Effector CD4-positive, alpha-beta T cell (primary cell): ENCODE results near the gene ADAM22.

ENCODE experiments used
- DNase-seq: peaks from one replicate; pipeline ENCODE4 v3.0.0-alpha.2; 2020

The ADAM22 gene

DNA sequence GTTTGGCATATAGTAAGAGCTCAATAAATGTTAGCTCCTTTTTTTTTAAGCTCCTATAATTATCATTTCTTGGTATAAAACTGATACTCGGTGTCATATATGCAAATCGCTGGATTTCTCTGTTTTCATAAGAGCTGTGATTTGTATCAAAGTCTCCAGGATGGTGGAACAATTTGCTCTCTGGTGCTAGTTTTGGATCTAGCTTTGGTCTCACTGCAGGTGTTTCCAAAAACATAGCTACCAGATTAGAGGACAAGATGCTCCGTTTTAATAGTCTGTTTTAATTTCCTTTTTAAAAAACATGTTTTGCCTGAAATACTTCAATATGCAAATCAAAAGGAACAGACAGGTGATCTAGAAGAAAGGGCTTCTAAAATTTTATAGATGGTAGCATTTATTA is 25.3 kb downstream of the ADAM22 start:
- no peak for DNase-seq

DNA sequence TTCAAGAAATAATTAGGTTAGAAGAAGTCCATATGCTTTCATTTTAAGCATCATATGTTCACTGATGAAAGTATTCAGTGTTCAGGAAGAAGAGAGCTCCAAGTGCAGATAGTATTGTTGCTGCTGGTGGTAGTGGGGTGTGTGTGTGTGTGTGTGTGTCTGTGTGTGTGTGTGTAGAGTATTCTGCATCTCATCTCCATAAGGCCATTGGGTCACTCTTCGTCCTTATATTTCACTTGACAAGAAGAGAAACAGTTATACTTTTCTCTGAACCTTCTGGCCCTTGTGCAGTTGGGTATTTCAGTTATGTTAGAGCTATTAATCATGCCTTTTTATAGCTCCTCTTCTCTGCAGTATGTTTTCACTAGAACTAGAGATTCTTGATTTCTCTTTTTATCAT is 26.2 kb downstream of the ADAM22 start:
- DNase-seq = no peak

DNA sequence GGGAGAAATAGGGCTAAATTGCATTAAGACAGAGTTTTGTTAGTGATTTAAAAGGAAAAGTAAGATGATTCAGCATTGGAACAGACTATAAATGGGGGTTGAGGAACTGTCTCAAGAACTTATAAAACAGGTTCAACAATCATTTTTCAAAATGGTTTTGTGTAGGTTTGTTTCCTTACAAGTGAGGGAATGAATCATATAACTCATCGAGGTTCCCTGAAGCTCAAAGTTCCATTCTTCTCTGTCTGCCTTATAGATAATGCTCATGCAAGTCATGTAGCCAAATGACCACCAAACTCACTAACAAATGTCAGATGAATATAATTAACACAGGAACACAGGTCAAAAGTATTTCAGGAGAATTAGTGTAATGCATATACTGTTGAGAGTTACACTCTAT is 27.7 kb downstream of the ADAM22 start:
- no peak for DNase-seq

DNA sequence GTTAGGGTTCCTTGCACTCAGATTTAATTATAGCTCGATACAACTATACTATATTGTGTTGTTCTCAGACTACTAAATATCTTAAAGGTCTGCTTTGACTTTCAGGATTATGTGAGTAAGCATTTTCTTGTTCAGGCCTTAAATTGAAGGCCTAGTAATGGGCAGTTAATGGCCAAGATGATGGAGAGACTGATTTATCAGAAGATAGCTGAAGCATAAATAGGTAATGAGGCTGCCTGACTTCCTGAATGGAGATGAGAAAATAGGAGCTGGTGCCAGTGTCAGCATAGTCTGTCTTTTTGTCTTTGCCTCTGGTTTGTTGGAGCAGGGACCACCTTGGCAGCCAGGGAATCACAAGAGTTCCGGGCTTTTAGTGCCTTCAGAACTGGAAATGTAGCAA is 32.2 kb downstream of the ADAM22 start:
- no peak for DNase-seq

DNA sequence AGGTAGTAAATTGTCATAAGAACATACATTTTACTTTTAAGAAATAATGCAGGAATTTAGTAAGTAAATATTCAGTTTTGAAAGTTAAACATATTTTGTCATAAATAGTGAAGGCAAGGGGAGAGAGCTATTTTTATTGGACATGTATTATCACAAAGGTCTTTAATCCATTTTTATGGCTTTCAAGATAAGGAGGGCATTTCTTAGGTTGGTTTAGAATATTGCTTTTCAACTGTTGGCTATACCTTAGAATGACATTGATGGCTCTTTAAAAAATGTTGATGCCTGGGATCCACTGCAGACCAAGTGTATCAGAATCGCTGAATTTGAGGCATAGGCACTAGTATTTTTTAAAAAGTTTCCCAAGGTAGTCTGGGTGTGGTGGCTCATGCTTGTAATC is 34.0 kb downstream of the ADAM22 start:
- DNase-seq = no peak

DNA sequence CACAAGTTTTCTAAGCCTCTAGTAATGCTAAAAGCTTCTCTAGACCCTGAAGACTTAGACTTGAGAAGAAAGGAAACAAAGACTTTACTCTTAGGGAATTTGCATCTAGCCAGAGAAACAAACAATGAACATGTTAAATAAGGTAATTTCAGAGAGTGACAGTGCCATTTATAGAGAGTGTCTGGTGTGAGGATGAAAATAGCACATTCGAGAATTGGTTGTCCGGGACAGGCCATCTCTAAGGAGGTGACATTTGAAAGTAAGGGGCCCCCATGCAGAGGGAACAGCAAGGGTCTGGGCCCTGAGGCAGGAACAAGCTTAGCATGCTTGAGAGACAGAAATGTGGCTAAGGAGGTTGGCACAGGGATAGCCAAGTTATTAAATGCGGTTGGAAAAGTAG is 48.1 kb downstream of the ADAM22 start:
- DNase-seq = no peak

DNA sequence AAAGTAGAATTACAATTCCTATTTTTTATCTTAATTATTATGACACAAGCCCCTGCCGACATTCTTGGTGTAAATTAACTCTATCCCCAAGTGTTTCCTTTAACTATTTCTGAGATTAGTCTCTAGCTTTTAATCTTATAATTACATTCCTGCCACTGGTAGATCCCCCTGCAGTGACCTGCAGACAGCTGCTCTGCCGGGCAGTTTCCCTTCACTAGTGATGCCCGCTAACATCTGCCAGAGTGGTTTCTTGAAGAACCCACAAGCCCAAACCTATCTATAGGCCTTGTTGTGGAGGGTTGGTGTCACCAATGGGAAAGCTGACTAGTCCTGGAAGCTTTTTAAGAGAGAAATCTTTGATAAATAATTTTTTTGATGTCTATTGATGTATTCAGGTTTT is 50.0 kb downstream of the ADAM22 start:
- no peak for DNase-seq

DNA sequence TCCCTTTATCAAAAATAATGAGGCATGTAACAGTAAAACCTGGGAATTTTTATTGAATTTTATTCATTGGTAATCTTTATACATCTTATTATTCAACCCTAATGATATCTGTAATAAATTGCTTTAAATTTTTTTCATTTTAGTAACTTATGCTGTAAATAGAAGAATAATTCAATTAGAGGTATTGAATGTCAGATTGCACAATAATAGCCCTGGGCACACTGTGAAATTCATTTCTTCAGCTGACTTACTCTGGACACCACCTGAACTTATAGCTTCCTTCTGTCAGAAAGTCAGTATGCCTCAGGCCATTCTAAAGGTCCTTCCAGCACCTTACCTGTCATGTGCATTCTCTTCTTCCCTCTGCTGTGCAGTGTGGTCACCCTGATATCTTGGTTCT is 59.2 kb downstream of the ADAM22 start:
- DNase-seq = no peak

DNA sequence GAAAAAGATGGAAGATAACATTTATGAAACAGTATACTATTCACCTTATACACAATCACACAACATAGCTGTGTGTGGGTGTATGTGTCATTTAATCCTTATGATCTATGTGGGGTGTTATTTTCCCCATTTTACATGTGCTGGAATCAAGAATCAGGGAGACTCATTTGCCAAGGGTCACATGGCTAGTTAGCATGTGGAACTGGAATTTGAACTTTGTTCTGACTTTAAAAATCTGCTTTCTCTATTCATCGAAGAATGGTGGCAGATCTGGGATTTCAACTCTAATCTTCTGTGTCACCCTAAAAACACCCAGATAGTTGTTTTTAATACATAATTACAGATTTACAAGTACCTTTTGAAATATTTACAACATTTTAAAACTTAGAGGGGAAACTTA is 65.2 kb downstream of the ADAM22 start:
- no peak for DNase-seq

DNA sequence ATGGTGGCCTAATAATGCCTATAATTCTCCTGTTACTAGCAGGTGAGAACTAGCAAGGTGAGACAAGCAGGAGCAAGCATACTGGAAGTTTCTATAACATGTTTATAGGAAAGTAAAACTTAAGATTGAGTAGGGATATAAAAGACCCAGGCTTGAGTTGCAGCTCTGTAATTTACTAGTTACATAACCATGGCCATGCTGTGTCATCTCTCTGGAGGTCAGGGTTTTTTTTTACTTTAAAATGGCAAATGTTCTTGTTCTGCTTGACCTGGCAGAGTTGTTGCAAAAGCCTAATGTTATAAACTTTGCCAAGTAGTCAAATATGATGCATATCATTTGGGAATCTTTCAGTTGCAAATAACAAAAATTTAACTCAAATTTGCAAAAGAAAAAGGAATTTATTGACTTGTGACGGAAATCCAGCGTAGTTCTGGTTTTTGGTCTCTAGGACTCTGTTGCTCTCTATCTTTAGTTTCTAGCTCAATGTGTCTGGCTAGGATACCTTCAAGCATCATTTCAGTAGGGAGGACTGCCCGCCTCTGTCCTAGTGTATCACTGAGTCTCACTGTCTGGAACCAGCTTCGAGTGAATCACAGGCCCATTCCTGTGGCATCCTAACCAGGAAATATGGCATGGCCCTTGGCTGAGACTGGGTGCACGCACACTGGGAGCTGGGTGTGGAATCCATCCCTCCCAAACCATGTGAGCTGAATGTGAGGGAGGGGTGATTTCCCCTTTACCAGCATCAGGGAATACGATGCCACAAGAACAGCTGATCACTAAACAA is 67.9 kb downstream of the ADAM22 start:
- DNase-seq = no peak

DNA sequence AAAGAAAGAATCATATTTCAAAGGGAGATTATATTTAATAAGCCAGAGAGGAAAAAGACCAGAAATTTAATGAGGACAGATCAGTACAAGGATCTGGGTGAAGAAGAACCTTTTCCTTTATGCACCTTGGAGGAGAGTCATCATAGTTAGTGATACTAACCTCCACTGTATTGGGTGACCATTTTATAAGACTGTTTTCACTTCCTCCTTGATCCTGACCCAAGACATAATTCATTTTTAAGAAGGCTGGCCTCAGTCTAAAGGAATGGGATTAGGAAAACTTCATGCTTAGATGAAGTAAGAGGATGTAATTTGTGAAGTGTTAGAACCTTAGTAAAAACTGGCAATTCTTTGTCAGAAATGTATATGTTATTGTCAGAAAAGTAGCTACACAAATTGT is 68.6 kb downstream of the ADAM22 start:
- no peak for DNase-seq

DNA sequence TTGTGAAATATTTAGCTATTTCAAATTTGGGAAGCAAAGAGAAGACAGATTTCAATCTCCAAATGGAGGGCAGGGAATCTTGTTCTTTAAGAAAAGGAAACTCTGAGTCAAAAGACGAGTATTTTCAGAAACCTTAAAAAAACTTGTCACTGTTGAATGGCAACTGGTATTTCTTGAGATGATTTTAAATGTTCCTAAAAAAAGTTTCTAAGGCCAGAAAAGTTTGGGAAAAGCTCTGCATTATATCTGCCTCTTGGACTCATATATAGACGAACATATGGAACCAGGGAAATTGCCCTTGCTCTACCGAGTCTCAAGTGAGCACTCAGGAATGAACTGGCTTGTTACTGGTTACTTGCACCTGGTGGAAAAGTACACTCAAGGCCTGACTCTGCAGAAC is 69.5 kb downstream of the ADAM22 start:
- no peak for DNase-seq

DNA sequence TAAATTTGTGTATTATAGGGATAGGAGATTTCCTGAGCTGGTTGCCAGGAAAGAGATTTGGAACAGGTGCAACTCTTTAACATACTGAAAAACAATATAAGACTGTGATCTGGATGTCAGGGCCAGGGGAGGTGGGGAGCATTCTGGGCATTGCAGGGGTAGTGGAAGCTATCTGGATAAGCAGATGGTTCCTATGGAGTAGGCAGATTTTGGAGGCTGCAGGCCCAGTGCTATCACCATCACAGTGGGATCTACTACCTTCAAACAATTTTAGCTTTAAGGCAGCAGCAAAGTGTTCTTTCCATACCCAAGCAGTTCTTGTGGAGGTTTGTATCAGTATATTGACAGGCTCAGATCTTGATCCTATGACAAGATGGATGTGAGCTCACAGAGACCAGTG is 71.1 kb downstream of the ADAM22 start:
- DNase-seq = no peak

DNA sequence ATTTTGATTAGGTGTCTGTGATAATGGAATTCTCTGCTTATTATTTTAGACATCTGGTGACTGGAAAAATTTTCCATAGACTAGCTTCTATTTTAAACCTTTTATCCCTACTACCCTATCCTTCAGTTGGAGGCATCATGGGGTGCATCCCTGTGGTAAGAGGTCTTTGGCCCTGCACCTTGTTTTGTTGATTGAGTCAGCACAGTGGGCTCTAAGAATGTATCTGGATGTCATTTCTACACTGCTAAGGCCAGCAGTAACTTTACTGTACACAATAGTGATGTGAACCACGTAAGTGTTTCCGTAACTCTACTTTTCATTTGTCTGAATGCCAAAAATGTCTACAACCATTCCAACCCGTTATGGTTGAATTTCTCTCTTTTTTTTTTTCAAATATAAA is 75.6 kb downstream of the ADAM22 start:
- no peak for DNase-seq

DNA sequence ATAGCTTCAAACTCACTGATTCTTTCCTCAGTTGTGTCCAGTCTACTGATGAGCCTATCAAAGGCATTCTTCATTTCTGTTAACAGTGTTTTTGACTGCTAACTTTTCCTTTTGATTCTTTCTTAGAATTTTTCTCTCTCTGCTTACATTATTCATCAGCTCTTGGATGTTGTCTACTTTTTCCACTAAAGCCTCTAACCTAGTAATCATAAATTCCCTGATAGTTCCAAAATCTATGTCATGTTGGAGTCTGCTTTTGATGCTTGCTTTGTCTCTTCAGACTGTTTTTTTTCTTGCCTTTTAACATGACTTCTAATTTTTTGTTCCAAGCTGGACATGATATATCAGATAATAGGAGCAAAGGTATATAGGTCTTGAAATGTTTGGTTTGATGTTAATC is 78.0 kb downstream of the ADAM22 start:
- DNase-seq = no peak

DNA sequence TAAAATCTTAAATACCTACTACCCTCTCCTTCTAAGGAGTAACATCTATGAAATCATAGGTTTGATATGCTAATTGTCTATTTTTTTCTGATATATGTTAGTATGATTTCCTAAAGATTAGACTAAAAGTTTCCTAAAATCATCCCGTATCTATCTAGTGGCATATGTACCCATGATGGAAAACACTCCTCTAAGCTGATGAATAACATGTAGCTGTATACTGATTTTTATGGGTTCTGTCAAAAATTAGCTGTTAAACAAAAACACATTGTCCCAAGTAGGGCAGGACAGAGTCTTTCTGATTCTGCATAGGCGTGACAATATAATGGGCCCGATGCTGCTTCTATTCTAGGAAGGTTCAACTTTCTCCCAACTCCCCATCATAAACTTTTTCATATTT is 79.9 kb downstream of the ADAM22 start:
- no peak for DNase-seq

DNA sequence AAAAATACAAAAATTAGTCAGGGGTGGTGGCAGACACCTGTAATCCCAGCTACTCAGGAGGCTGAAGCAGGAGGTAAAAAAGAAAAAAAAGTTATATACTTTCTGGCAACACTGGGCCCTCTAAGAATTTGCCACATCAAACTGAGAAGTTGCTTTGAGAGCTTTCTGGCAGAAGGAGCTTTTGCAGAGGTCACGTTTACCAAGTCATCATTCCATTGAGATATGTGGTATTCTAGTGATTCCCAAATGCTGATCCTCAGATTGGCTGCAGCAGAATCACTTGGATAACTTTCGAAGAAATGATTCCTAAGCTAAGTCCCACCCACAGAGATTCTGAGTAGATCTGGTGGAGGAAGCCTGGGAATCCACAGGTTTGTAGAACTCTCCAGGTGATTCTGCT is 80.5 kb downstream of the ADAM22 start:
- no peak for DNase-seq

DNA sequence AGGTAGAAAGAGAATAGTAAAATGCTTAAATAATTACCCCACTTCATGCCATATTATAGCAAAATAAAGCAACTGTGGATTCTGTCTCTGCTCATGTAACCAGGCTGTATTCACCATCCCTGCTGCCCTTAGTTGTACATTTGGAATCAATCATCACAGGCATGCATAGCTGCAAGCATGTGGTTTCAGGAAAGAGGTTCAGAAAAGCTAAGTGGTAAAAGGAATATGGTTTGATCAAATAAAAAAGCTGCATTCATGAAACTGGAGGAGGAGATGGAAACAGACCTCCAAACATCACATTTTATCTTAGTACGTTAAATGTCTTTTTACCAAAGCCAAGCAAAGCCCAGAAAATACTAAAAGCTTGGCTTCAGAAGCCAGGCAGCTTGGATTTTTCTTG is 81.3 kb downstream of the ADAM22 start:
- no peak for DNase-seq

DNA sequence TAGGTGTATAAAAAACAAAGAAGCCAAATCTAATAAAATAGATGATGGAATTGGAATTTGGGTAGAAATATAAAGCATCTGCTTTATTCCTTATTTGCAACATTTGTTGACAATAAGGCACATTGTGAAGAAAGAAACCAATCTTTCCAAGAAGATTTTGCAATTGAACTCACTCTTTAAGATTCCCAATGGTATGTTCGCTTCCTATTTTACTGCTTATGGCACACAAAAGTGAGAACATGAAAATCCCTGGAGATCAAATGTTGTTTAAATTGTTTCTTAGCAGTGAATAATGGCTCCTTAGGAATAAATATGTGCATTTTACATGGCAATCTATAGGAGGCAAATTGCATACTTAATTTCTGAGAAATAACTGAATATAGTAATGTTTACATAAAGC is 84.5 kb downstream of the ADAM22 start:
- no peak for DNase-seq

DNA sequence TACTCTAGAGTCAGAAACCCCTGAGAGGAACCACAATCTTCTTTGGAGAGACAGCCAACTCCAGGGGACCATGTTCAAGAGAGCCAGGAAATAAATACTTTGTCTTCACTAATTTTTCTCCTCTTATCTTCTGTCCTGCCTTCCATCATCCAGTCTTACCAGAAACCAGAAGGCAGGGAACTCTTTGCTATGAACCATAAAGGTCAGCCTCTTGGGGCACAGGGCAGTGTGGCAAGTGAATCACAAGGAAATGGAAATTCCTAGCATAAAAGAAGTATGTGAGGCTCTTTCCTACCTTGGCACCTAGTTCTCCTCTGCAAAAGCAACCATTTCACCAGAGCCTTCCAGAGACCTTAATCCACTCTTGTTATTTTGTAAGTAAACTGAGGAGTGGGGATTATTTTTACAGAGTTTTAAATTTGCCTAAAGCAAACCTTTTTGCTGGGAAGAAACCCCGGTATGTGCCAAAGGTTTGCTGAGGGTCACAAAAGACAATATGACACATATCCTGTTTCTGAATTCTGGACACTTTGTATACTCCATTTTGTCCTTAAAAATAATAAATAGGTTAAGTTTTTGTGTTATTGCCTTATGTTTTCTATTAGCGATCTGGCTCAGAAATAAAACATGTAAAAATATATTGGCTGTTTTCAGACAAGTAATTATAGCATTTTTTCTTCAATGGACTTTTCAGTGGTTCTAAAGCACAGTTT is 87.1 kb downstream of the ADAM22 start:
- DNase-seq = no peak

DNA sequence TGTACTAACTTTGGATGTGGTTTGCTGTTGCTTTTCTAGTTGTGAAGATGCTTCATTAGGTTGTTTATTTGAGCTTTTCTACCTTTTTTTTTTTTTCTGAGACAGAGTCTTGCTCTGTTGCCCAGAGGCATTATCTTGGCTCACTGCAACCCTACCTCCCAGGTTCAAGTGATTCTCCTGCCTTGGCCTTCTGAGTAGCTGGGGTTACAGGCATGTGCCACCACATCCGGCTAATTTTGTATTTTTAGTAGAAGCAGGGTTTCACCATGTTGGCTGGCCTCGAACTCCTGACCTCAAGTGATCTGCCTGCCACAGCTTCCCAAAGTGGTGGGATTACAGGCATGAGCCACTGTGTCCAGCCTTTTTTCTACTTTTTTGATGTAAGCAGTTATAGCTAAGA is 93.7 kb downstream of the ADAM22 start:
- DNase-seq = no peak

DNA sequence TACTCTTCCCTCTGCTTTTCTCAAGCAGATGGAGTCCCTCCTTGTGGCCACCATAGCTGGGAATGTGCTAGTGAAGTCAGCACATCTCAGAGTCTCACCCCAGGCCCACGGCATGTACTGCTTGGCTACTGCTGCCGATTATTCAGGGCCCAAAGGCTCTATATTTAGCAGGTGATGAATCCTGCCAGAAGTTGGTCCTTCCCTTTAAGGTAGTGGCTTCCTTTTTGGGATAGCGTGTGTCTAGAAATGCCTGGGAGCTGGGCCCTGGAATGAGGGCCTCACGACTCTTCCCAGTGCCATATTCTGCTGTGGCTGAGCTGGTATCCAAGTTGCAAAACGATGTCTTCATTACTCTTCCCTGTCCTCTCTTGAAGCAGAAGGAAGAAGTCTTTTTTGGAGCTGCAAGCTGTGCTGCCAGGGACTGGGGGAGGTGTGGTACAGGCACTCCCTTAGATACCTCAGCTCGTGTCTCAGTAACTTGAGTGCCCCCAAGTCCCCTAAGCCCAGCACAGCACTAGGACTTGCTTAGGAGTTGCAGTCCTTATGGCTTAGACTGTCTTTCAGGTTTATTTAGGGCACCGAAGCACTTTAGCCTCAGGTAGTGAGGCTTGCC is 100.1 kb downstream of the ADAM22 start:
- DNase-seq = no peak

DNA sequence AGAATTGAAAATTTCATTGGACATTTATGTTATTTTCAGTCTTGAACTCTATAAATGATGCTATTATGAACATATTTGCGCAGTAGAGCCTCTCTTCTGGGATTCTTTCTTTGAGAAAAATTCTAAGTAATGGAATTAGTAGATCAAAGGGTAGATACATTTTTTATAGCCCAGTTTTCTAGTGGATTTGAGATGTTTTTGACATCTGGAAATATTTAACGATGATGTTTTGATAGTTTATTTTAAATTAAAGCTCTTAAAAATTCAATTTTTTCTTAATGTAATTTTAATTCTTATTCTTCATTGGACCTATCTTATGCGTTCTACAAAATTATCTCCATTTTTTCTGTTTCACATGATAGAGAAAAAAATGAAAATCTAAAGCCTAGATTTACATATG is 103.0 kb downstream of the ADAM22 start:
- no peak for DNase-seq

DNA sequence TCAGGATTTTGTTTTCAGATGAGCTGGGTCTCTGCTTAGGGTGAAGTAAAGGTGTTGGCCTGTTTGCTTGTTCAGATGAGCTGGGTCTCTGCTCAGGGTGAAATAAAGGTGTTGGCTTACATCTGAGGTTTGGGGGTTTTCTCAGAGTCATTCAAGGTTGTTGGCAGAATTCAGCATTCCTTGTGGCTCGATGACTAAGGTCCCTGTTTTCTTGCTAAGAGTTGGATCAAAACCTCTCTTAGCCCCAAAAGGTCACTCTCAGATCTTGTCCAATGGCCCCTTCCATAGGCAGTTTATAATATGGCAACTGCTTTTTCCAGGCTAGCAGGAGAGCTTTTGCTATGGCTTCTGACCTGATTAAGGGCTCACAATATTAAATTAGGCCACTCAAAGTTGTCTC is 106.6 kb downstream of the ADAM22 start:
- no peak for DNase-seq
